ENCODE measurements around the gene NKPD1. TPM values are rescaled to one million over a fixed set of nuclear protein-coding genes. Genes with fewer than 3 reads are reported as not detected.

Gene NKPD1, protein sequence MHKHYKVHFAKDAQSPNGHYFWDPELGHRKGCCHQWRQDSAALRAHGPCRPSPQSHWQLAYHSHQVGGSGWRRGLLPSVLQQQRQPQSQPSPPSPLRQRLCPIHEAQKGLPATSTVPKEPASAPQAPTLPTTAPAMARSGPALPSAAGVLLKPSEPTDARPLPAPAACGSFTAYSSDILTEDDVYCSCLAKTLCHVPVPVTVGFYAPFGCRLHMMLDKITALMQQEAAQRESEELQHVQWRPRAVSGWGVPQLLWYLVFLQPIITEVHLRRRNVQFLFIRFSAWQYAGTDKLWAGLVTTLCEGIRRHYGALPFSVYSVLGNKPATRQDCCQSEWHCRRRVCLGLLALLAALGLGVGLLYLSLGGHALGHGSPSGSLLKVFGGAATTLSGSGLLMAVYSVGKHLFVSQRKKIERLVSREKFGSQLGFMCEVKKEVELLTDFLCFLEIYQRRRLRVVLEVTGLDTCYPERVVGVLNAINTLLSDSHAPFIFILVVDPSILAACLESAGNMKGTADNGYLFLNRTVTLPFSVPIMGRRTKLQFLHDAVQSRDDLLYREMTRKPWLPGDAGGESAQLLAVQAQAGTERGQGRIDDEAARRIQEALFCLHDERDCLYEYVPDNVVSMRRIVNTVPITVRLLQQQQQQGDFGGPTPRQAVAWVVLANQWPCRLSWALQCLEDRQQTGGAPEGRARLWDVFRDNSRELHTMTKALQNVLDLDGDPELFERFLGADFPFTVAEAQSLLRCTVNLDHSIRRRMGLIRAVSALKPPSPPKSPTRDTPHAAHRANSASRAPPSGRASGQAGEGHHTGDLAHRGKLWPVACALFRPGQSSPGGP
- under 0.01 TPM in 2 replicates for total RNA-seq

DNA sequence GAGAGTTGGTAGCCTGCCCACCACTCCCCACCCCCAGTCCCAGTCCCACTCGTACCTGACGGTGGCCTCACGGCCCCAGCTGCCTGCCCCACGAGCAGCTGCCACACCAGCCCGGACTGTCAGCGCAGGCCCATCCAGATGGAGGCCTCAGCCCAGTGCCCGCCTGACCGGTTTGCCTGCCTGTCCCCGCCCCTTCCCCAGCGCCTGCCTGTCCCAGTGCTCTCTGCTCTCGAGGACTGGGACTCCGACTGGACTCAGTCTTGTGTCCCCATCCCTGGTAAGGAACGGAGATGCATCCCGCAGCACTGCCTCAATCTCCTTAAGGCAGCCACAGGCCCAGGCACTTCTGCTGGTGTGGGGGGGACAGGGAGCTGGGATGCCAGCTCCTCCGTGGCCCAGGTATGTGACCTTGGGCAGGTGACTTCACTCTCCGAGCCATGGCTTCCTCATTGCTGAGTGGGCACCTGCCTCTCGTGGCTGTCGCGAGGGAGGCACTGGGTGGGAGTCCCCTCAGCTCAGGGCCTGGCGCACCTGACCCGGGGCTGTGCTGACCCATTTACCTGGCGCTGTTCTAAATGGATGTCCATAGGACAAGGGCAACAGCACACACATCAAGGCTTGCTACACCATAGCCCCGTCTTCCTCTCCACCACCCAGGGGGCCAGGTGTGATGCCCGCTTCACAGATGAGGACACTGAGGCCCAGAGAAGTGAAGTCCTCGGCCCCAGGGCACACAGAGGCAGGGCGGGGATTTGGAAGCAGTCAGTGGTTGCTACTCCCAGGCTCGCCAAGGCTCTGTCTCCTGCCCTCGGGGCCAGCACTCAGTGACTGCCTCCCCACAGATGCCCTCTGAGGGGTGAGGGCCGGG, at the start of gene NKPD1:
Gene NKPD1, minus strand, starts transcription at position 113 of the 868 bp plus-strand sequence. CDS start 832 bp downstream, outside the sequence.
- TF ChIP-seq, protein P1, sequence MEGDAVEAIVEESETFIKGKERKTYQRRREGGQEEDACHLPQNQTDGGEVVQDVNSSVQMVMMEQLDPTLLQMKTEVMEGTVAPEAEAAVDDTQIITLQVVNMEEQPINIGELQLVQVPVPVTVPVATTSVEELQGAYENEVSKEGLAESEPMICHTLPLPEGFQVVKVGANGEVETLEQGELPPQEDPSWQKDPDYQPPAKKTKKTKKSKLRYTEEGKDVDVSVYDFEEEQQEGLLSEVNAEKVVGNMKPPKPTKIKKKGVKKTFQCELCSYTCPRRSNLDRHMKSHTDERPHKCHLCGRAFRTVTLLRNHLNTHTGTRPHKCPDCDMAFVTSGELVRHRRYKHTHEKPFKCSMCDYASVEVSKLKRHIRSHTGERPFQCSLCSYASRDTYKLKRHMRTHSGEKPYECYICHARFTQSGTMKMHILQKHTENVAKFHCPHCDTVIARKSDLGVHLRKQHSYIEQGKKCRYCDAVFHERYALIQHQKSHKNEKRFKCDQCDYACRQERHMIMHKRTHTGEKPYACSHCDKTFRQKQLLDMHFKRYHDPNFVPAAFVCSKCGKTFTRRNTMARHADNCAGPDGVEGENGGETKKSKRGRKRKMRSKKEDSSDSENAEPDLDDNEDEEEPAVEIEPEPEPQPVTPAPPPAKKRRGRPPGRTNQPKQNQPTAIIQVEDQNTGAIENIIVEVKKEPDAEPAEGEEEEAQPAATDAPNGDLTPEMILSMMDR (IDR thresholded peaks at IDR 0.05; ENCODE audit: insufficient read depth, low read depth, low read length) = no peak
- DNase-seq (ENCODE audit: low read depth) = no peak
- H3K4me3 ChIP-seq (ENCODE audit: low read depth, low read length) = no peak within 1 kb of the TSS

DNA sequence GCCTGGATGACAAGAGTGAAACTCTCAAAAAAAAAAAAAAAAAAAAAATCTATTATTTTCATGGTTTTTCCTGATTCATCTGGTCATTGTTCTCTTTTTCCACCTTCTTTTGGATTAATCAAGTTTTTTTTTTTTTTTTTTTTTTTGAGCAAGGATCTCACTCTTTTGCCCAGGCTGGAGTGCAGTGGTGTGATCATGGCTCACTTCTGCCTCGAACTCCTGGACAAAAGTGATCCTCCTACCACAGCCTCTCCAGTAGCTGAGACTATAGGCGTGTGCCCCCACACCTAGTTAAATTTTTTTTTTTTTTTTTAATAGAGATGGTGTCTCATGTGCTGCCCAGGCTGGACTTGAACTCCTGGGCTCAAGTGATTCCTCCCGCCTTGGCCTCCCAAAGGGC, 45.5 kb upstream of the NKPD1 start:
- no peak for DNase-seq (ENCODE audit: low read depth)
- TF ChIP-seq, protein P1 (IDR thresholded peaks at IDR 0.05; ENCODE audit: insufficient read depth, low read depth, low read length) = no peak
- no peak overlapping the region for H3K4me3 ChIP-seq (ENCODE audit: low read depth, low read length)

DNA sequence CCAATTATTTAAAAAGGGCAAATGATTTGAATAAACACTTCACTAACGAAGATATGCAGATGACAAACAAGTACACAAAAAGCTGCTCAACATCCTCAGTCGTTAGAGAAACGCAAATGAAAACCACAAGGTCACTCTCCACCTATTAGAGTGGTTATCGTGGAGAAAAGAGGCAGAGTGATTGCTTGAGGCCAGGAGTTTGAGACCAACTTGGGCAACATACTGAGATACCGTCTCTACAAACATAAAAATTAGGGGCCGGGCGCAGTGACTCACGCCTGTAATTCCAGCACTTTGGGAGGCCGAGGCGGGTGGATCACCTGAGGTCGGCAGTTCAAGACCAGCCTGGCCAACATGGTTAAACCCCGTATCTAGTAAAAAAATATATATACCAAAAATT, 45.0 kb upstream of the NKPD1 start:
- no peak for DNase-seq (ENCODE audit: low read depth)
- H3K4me3 ChIP-seq (ENCODE audit: low read depth, low read length) = no peak overlapping the region
- TF ChIP-seq, protein P1 (IDR thresholded peaks at IDR 0.05; ENCODE audit: insufficient read depth, low read depth, low read length) = no peak

DNA sequence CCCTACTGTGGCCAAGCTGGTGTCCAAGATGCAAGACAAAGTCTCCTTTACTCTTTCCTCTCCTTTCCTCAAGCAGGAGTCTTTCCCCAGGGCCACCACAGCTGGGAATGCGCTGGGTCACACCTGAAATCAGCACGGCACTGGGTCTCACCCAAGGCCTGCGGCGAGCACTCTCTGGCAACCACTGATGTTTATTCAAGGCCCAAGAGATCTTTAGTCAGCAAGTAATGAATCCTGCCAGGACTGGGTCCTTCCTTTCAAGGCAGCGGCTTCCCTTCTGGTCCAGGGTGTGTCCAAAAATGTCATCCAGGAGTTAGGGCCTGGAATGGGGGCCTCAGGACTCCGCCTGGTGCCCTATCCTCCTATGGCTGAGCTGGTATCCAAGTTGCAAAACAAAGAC, 41.9 kb upstream of the NKPD1 start:
- peak; percentile 8 for DNase-seq (ENCODE audit: low read depth)
- TF ChIP-seq, protein P1 (IDR thresholded peaks at IDR 0.05; ENCODE audit: insufficient read depth, low read depth, low read length) = no peak
- H3K4me3 ChIP-seq (ENCODE audit: low read depth, low read length) = no peak overlapping the region

DNA sequence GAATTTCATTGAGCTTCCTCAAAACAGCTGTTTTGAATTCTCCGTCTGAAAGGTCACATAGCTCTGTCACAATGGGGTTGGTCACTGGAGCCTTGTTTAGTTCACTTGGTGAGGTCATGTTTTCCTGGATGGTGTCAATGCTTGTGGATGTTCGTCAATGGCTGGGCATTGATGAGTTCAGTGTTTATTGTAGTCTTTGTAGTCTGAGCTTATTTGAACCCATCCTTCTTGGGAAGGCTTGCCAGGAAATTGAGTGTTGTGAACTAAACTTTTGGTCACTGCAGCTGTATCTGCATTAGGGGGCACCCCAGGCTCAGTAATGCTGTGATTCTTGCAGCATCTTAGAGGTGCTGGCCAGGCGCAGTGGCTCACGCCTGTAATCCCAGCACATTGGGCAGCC, 39.8 kb upstream of the NKPD1 start:
- no peak overlapping the region for H3K4me3 ChIP-seq (ENCODE audit: low read depth, low read length)
- TF ChIP-seq, protein P1 (IDR thresholded peaks at IDR 0.05; ENCODE audit: insufficient read depth, low read depth, low read length) = peak; percentile 49
- peak; percentile 61 for DNase-seq (ENCODE audit: low read depth)

DNA sequence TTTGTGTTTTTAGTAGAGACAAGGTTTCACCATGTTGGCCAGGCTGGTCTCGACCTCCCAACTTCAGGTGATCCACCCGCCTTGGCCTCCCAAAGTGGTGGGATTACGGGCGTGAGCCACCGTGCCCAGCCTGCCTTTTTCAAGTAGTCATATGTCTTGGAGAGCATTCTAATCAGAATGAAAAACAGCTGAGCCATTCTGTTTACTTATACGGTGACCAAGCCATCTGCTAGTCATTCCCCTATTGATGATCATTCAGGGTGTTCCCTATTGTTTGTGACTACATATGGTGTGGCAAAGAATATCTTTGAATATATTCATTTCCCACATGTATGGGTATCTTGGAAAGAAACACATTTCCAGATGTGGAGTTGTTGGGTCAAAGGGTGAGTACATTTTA, 35.0 kb upstream of the NKPD1 start:
- TF ChIP-seq, protein P1 (IDR thresholded peaks at IDR 0.05; ENCODE audit: insufficient read depth, low read depth, low read length) = no peak
- no peak overlapping the region for H3K4me3 ChIP-seq (ENCODE audit: low read depth, low read length)
- no peak for DNase-seq (ENCODE audit: low read depth)

Measured in fibroblast of villous mesenchyme (primary cell).